GM18861 (cell line): Measurements from ENCODE around the gene GNG7.
"Not testable (repeated sequence)": the region's sequence is repeated elsewhere in the genome, so short reads cannot be mapped to it uniquely, and the experiment has no call there.

Source experiments
- ATAC-seq: cut with Tn5 transposase; IDR thresholded peaks from one replicate; pipeline ENCODE4 v1.9.1; 2021; ENCODE audit not compliant: unreplicated experiment

GNG7 gene

GRCh38 chr19:2678044-2678671, 24.3 kb downstream of the GNG7 start:
- no peak for ATAC-seq

DNA sequence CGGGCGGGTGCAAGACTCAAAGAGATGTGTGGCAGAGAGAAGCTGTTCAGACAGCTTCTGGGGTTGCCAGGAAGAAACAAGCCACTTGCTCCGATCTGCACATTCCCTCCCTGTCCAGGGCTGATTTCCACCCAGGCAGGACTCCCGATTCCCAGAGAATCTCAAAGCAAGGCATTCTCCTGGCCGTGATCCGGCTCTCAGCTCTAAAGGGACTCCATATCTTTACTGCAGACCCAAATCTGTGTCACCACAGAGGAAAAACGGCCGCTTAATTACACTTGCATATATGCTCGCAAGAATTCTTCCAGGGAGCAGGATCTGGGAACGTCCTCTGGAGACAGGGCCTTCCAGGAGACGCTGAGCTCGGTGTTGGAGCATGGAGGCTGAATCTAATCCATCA, 25.7 kb downstream of the GNG7 start:
- ATAC-seq: no peak

DNA sequence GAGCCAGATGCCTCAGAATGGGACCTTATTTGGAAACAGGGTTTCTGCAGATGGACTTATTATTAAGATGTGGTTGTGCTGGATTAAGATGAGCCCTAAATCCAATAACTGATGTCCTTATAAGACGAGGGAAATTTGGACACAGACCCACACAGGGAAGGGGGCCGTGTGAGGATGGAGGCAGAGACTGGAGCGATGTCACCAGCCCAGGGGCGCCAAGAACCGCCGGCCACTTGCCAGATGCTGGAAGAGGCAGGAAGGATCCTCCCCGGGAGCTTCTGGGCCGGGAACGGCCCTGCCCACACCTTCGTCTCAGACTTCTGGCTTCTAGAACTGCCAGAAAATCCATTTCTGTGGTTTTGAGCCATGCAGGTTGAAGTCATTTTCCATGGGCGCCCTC, 26.6 kb downstream of the GNG7 start:
- ATAC-seq: no peak

DNA sequence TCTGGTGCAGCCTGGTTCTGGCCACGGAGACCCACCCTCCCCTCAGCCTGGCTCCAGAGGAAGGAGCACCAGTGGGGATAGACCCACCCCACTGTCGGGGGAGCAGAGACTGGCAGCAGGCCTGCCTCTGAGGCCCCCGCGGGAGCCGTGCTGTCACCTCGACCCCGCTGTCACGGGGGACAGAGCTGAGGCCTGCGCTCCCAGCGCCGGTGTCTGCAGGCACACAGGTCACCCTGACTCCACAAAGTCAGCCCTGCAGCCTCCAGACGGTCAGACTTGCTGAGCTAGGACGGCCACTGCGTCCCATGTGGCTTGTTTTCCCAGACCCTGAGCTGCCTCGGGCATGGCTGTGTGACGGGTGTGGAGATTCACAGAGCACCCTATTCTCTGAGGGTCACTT, 32.3 kb downstream of the GNG7 start:
- no peak for ATAC-seq

- ATAC-seq: no peak
Measured at GRCh38 chr19:2668175-2668763, 34.2 kb downstream of the GNG7 start.

GRCh38 chr19:2667349-2667748, 35.1 kb downstream of the GNG7 start:
- ATAC-seq: not testable (repeated sequence)

DNA sequence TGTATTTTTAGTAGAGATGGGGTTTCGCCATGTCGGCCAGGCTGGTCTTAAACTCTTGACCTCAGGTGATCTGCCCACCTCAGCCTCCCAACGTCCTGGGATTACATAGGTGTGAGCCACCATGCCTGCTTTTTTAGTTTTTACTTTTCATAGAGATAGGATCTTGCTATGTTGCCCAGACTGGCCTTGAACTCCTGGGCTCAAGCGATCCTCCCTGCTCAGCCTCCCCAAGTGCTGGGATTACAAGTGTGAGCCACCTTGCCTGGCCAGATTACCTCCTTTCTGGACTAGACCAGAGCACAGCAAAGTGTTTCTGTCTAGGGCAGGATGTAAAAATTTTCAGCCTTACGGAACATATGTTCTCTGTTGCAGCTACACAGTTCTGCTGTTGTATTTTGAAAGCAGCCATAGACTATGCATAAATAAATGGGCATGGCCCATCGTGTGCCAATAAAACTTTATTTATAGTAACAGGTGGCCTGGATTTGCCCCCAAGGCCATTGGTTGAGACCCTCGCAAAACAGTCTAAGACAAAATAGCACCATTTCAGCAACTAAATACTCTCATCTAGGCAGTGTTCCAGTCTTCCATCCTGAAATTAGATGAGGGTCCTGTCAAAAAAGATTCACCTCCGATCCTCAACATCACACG, 36.0 kb downstream of the GNG7 start:
- ATAC-seq: no peak

DNA sequence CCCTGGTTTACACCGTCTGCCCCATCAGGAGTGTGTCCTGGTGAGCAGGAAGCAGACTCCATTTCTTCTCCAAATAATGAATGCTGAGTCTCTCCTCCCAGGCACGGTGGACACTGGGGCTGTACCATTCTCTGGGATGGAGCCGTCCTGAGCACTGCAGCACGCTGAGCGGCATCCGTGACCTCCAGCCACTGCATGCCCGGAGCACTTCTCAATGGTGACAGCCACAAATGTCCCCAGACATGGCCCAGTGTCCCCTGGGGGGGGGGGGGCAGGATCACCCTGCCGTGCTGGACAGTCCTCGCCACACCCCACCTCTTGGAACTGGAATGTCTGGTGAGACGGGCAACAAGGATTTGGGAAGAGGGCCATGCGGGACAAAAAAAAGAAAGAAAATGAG, 37.4 kb downstream of the GNG7 start:
- ATAC-seq: no peak

- peak; percentile 71 for ATAC-seq
Measured at GRCh38 chr19:2663920-2664571, 38.4 kb downstream of the GNG7 start.

GRCh38 chr19:2661615-2662014, 40.9 kb downstream of the GNG7 start:
- no peak for ATAC-seq

DNA sequence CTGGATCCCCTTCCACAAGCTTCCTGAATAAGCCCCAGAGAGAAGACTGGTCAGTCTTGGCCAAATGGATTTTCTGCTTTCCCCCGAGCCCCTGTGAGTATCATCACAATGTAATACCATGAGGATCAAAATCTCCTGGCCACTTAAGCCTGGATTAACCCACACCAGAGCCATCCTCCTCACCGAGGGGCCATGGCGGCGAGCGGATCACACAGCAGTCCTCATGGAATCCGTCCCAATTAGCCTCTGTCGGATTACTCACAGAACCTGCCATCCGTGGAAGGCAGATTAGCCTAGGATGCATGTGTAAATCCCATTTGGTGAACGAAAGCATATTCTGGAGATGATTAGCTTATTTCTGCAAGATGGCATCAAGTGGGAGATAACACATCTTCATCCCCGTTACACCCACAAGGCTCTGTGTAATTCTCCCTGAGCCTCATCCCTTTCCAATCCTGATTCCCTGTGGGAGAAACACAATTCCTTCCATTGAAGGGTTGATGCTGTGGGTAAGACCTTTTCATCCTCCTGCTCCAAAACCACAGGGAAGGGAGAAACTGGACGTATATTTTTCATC, 42.5 kb downstream of the GNG7 start:
- ATAC-seq: no peak

GRCh38 chr19:2656533-2656932, 46.0 kb downstream of the GNG7 start:
- ATAC-seq: no peak

GRCh38 chr19:2653710-2654707, 48.5 kb downstream of the GNG7 start:
- no peak for ATAC-seq

DNA sequence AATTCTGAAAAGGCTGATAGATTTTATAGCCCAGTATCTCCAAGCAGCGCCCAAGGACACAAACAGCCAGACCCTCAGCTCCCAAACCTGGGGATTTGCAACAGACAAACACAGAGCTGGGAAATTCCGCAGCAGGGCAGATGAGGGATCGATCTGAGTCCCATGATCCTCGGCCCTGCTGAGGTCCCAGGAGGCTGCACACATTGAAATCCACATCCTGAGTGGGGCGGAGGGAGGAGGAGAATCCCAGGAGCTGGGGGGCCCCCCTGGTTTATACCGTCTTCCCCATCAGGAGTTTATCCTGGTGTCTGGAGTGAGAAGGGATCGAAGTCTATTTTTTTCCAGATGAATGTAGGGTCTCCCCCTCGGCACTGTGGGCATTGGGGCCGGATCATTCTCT, 49.3 kb downstream of the GNG7 start:
- no peak for ATAC-seq

DNA sequence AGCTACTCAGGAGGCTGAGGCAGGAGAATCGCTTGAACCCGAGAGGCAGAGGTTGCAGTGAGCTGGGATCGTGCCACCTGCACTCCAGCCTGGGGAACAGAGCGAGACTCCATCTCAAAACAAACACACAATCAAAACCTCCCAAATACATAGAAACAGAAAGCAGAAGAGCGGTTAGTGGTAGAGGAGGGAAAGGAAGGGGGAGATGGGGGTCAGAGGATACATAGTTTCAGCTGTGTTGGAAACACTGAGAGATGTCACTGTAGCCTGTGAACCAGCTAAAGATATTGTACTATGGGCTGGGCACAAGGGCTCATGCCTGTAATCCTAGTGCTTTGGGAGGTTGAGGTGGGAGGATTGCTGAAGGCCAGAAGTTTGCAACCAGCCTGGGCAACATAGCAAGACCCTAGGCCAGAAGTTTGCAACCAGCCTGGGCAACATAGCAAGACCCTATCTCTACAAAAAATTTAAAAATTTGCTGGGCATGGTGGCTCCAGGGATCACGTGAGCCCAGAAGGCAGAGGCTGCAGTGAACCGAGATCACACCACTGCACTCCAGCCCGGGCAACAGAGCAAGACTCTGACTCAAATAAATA, 49.9 kb downstream of the GNG7 start:
- ATAC-seq: no peak

DNA sequence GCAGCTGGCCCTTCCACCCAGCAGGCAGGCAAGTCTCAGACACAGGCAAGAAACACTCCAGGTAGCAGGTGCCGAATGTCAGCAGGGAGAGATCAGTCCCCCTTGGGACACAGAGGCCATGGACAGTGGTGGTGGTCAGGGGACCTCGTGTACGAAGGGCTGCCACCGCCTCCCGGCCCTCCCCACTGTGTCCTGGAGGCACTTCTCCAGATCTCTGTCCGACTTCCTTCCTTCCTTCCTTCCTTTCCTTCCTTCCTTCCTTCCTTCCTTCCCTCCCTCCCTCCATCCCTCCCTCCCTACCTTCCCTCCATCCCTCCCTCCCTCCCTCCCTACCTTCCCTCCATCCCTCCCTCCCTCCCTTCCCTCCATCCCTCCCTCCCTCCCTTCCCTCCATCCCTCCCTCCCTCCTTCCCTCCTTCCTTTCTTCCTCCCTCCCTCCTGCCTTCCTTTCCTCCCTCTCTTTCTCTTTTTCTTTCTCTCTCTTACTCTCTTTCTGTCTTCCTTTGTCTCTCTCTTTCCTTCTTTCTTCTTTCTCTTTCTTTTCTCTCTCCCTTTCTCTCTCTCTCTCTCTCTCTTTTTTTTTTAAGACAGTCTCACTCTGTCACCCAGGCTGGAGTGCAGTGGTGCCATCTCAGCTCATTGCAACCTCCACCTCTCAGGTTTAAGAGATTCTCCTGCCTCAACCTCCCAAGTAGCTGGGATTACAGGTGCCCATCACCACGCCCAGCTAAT, 51.3 kb downstream of the GNG7 start:
- not testable (repeated sequence) for ATAC-seq

DNA sequence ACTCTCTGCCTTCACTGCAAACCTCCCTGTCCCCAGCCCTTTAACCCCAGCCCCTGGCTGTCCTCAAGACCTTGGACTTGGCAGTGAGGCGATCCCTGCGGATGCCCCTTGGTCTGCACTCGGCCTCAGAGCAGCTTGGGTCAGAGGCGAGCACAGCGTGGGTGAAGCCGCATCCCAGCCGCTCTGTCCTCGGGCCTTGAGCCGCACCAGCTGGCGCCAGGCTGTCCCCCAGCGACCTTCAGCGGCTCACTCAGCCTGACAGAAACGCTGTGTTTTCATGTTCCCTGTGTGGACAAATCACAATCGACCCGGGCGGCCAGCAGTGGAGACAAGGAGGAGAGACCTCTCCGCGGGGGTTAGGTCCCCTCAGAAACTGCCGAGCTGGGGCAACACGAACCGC, 52.0 kb downstream of the GNG7 start:
- no peak for ATAC-seq

GRCh38 chr19:2648528-2648937, 54.0 kb downstream of the GNG7 start:
- no peak for ATAC-seq

DNA sequence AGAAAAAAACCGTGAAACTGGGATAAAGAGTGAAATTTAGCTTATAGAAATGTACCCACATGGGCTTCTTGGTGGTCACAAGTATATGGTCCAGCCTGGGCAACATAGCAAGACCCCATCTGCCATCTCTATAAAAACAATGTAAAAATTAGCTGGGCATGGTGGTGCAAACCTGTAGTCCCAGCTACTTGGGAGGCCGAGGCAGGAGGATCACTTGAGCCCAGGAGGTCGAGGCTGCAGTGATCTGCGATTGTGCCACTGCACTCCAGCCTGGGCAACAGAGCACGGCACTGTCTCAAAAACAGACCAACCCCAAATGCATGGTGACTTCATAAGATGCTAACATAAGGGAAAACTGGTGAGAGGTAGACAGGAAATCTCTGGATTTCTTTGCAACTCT, 54.4 kb downstream of the GNG7 start:
- no peak for ATAC-seq
